HG02870 (cell line): ENCODE measurements around the gene POU2F1.

Experiments
- ATAC-seq: cut with Tn5 transposase; IDR thresholded peaks from one replicate; pipeline ENCODE4 v1.9.1; 2021; ENCODE audit warnings: mild to moderate bottlenecking, moderate library complexity; ENCODE audit not compliant: unreplicated experiment

Gene POU2F1

DNA sequence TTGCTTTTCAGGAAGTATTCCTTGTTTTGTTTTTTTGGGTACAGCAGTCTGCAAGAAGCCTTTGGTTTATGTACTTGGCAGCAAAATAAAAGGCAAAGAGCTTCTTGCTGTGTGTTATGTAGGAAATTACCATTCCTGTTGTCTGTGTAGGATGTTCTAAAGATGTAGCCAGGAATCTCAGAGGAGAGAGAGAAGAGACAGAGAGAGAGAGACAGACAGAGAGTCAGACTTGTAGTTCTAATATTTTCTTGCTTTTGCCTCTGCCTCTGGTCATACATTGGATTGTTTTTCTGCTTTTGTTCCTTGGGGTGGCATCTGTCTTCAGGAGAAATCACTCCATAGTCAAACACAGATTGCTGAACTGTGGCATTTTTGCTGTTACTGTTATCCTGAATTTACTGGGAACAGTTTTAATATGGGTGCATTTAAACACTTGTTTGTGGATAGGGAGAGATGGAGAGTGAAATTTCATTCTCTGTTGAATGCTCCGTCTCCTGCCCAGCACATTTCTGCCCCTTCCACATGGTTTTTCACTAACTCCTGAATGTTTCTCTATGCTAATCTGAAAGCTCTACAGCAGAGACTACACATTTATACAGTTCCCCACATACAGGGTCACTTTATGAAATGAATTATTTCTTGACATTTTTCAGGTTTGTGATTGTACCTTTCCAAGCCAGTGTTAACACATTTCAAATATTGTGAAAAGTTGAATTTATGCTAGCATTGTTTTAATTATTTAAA, 49.8 kb downstream of the POU2F1 start:
- no peak for ATAC-seq

DNA sequence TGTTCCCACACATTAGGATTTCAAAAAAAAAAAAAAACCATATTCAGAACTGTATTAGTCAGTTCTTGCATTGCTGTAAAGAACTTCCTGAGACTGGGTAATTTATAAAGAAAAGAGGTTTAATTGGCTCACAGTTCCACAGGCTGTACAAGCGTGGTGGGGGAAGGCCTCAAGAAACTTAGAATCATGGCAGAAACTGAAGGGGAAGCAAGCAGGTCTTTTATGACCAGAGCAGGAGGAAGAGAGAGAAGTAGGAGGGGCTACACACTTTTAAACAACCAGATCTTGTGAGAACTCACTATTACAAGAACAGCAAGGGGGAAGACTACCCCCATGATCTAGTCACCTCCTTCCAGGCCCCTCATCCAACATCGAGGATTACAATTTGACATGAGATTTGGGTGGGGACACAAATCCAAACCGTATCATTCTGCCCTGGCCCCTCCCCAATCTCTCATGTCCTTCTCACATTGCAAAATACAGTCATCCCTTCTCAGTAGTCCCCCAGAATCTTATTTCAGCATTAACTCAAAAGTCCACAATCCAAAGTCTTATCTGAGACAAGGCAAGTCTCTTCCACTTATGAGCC, 51.8 kb downstream of the POU2F1 start:
- ATAC-seq, result no peak

DNA sequence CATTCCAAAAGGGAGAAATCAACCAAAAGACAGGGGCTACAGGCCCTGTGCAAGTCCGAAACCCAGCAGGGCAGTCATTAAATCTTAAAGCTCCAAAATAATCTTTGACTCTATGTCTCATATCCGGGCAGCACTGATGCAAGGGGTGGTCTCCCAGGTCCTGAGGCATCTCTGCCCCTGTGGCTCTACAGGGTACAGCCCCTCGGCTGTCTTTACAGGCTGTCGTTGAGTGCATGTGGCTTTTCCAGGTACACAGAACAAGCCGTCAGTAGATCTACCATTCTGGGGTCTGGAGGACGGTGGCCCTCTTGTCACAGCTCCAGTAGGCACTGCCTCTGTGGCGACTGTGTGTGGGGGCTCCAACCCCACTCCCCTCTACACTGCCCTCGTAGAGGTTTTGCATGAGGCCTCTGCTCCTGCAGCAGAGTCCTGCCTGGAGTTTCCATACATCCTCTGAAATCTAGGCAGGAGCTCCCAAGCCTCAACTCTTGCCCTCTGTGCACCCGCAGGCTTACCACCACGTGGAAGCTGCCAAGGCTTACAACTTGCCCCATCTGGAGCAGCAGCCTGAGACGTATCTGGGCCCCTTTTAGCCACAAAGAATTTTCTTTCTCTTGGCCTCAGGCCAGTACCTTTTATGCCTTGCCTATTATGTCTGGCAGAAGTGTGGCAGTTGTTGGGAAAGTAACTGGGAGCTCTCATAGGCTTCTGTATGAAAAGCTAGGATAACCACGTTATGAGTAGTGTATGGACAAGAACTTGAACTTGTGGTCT, 52.5 kb downstream of the POU2F1 start:
- ATAC-seq, result no peak

DNA sequence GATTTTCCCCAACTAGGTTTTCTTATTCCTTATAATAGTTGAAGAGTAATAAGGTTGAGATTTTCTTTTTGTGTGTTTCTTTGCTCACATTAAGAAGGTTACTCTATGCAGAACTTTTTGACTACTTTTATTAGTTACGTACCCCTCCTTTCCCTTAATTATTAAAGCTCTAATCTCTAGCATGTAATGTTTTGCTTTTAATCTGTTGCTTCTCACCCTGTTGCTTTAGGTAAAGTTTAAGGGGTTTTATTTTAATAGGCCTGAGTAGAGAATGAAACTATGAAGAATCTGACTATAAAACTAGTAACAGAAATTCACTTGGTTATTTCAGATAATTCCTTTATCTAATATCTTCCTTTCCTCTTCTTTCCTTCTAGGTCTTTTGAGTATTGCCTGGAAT, 53.4 kb downstream of the POU2F1 start:
- no peak for ATAC-seq

DNA sequence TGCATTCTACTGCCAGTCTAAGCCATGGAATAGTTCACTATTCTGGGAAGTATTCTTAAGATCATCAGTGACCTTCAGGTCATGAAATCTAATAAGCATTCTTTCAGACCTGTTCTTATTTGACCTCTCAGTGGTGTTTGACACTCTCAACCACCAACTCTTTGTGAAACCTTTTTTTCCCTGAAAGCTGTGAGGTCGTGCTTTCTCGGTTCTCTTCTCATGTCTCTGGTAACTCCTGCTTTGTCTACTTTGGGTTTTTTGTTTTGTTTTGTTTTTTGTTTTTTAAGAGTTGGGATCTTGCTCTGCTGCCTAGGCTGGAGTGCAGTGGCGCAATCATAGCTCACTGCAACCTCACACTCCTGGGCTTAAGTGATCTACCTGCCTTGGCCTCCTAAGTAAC, 56.3 kb downstream of the POU2F1 start:
- ATAC-seq, result peak; percentile 86

DNA sequence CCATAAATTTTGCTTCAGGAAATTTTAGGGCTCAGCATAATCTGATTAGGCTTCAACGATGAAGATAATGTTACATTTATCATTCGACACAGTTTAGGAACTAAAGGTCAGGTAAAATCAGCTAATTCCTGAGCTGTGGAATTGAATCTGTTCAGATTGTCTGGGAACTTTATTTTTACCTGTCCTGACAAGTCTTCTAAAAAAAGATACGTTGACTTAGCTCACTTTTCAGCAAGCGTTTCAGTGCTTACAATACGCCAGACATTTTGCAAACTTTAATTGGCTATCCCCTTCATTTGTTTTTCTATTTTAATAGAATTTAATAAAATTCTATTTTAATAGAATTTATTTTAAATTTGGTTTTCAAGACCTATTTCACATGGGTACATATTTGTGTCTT, 57.8 kb downstream of the POU2F1 start:
- ATAC-seq, result no peak

DNA sequence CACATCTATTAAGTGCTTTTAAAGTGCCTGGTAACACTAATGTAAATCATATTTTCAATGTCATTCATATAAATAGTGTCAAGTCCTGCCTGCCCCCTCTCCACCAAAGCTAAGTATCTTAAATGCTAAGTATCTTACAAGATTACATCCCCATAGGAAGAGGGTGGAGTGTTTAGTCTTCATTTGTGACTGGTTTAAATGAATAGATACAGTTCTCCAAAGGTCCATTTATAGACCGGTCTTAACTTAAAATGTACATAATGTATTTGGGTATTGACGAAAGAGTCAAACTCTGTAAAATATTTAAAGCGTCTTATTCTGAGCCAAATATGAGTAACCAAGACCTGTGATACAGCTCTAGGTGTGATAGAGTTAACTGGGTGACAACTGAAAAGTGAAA, 60.2 kb downstream of the POU2F1 start:
- ATAC-seq, result no peak

DNA sequence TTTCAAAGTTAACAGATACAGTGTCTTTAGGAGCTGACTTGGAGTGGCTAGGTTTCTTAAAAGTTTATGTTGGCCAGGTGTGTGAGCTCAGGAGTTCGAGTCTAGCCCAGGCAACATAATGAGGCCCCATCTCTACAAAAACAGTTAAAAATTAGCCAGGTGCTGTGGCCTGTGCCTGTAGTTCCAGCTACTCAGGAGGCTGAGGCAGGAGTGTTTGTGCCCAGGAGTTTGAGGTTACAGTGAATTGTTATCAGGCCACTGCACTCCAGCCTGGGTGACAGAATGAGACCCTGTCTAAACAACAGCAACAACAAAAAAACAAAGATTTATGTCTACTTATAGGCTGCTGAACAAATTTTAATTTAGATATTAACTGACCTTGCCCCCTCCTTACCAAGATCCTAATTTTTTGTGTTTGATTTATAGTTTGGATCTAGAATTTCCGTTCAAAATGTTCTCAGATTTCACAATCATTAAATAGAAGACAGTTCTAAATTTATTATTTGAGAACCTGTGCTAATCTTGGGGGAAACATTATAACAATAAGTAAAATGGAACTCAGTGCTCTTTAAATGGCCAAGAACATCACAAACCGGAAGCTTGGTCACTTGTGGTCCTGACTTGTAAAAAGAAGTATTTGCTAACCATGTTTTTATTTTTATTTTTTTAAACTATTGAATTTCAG, 67.8 kb downstream of the POU2F1 start:
- no peak for ATAC-seq

DNA sequence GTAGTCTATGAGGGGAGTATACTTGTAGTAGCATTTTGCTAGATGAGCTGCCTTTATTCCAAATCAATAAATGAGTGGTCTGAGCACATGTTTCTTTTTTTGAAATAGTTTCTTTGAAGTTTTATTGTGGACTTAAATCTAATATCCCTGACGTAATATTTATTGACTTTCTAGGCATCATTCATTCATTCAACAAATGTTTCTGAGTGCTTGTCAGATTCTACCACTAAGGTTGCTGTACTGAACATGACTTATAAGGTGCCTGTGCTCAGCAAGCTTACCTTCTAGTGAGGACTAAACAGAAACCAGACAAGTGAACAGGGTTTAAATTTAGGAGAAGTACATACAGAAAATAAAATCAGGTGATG, 68.4 kb downstream of the POU2F1 start:
- ATAC-seq, result no peak

DNA sequence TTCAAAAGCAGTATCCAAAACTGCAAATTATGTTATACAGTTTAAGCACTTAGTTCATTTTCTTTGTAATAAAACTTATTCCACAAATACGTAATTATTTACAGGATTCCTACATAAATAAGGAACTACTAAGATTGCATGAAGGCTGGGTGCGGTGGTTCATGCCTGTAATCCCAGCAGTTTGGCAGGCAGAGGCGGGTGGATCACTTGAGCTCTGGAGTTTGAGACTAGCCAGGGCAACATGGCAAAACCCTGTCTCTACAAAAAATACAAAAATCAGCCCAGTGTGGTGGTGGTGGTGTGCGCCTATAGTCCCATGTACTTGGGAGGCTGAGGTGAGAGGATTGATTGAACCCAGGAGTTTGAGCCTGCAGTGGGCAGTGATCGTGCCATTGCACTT, 69.3 kb downstream of the POU2F1 start:
- ATAC-seq, result no peak

DNA sequence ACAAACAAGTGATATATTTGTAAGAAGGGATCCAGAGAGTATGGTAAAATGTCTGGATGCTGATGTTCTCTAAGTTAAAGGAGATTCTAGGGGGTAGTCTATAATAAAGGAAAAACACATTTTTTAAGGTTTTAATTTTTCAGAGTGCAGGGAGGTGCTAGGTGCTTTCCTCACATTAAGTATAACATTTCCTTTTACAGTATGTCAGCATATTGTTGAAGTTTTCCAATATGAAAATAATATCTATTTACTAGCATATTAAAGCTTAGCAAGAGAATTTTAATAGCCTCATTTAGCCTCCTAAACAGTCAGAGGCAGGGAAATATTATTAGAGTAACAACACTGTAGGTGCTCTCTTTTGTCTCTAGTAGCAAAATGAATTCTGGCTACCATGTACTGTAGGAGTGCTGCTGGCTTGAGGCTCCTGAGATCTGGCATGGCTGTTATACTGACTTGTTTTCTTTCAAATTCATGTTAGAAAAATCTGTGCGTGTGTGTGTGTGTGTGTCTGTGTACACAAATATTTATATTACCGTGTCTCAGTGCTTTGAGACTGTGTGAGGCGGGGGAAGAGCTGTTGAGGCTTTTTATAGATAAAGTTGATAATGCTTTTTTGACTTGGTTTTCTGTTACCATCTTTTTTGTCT, 71.0 kb downstream of the POU2F1 start:
- ATAC-seq, result no peak

DNA sequence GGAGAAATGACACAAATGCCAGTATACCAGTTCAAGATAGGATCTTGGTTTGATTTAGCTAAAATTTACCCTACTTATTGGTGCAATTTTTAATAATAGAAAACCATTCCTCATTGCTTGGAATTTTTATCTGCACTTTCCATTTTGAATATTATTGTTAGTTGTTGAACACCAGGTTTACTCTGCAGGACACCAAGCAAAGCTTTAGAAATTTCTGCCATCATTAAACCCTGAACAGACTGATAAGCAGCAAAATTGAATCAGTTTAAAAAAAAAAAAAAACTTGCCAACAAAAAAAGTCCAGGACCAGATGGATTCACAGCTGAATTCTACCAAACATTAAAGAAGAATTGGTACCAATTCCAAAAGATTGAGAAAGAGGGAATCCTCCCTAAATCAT, 71.5 kb downstream of the POU2F1 start:
- no peak for ATAC-seq

DNA sequence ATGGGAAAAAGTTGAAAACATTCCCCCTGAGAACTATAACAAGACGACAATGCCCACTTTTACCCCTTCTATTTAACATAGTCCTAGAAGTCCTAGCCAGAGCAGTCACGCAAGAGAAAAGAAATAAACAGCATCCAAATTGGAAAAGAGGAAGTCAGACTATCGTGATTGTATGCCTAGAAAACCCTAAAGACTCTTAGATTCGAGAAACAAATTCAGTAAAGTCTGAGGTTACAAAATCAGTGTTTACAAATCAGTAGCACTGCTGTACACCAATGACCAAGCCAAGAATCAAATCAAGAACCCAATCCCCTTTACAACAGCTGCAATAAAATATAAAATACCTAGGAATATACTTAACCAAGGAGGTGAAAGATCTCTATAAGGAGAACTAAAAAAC, 72.4 kb downstream of the POU2F1 start:
- ATAC-seq, result no peak

DNA sequence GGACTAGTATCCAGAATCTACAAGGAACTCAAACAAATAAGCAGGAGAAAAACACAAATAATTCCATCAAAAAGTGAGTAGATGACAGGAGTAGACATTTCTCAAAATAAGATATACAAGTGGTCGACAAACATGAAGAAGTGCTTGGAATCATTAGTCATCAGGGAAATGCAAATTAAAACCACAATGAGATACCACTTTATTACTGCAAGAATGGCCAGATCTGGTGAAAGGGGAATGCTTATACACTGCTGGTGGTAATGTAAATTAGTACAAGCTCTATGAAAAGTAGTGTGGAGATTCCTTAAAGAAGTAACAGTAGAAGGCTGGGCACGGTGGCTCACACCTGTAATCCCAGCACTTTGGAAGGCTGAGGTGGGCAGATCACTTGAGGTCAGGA, 73.8 kb downstream of the POU2F1 start:
- no peak for ATAC-seq

DNA sequence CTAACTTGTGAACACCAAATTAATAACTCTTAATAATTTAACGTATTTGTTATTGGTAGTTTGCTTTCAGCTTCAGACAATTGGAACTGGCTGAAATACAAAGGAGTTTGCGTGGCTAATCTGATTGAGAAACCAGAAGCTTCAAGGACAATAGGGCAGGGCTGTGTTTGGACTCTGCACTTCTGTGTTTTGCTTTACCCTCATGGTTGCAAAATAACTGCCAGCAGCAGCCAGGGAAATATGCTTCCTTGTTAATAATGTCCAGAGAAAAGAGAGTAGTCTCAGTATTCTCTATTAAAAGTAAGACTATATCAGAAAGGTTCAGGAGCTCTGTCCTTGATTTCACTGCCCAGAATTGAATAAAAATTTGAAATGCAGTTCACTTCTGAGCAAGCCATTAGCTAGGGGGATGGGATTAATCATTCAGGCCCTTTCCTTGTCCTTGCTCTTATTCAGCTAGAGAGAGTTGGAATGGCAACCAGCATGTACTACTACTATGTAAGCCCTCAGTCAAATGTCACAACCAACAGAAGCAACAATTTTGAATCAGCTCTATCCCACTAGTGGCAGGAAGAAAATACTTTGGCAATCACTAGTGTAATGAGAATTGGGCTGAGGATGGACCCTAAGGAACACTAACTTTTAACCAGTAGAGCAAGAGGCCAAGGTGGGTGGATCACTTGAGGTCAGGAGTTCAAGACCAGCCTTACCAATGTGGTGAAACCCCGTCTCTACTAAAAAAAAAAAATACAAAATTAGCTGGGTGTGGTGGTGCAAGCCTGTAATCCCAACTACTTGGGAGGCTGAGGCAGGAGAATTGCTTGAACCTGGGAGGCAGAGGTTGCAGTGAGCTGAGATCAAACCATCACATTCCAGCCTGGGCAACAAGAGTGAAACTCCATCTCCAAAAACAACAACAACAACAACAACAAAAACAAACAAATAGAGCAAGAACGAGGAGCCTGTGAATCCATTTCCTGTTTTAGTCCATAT, 76.8 kb downstream of the POU2F1 start:
- no peak for ATAC-seq

DNA sequence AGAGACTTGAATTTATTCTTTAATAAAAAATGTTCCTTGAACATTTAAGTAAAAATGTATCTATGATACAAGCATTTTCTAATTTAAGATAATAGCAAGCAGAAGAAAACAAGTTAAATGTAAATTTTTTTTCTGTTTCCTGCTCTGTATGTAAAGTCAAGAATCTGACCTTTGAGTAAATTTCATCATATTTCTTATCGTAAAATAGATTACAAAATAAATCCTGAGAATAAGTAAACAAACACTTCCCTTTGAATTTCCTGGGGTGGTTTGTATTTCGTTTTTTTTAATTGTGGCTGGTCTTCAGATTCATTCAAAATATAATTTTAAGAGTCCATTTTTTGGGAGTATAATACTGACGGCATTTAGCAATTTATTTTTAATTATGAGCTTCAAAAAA, 77.6 kb downstream of the POU2F1 start:
- no peak for ATAC-seq

DNA sequence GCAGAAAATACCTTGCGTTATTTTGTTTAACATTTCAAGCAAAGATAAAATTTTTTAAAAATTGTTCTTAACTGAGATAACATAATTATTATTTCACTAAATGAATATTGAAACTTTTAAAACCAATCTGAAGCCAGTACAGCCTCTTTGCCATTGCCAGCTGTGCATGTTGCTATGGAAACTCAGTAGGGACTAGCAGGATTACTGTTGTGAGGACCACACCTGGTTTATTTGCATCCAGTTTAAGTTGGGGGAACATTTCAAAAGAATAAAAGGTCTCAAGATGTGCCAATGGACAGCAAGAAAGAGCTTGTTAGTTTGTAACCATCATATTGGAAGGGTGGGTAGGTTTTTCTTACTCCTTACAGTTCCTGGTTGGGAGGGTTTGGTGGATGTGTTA, 80.7 kb downstream of the POU2F1 start:
- no peak for ATAC-seq

DNA sequence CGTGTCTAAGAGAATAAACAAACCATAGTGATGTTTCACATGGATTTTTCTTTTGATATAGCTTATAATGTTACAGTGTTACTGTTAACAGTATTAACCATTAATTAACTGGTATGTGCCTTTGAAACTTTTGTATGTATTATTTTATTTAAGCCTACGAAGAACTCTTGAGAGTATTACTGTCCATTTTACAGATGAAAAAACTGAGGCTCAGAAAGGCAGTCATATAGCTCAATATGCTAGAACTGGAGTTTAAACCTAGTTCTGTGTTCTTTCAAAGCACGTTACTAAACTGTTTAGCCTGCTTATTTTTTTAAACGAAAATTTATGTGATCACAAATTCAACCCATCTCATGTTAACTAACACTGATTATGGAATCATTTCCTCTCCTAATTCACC, 83.5 kb downstream of the POU2F1 start:
- no peak for ATAC-seq

DNA sequence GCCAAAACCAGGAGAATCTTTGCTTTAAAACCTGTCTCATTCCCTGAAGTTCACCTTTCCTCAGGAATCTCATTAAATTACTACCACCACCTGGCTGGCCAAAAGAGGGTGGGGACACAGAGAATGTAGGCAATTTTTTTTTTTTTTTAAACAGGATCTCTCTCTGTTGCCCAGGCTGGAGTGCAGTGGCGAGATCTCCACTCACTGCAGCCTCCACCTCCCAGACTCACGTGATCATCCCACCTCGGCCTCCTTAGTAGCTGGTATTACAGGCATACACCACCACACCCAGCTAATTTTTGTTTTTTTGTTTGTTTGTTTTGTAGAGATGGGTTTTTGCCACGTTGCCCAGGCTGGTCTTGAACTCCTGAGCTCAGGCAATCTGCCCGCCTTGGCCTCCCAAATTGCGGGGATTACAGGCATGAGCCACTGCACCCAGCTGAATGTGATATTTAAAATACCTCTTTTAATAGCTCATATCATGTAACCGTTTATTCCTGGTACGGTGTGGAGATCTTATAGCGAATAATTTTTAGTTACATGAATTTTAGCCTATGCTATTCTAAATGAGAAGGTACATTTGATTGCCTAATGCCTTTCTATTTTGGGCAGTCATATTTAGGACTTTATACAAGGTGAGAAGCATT, 84.5 kb downstream of the POU2F1 start:
- no peak for ATAC-seq
